ENCODE data around the gene SCFD2.

GRCh38 chr4:52824603-52825459 is 541.0 kb downstream of the SCFD2 start:
- TF ChIP-seq, protein P1, sequence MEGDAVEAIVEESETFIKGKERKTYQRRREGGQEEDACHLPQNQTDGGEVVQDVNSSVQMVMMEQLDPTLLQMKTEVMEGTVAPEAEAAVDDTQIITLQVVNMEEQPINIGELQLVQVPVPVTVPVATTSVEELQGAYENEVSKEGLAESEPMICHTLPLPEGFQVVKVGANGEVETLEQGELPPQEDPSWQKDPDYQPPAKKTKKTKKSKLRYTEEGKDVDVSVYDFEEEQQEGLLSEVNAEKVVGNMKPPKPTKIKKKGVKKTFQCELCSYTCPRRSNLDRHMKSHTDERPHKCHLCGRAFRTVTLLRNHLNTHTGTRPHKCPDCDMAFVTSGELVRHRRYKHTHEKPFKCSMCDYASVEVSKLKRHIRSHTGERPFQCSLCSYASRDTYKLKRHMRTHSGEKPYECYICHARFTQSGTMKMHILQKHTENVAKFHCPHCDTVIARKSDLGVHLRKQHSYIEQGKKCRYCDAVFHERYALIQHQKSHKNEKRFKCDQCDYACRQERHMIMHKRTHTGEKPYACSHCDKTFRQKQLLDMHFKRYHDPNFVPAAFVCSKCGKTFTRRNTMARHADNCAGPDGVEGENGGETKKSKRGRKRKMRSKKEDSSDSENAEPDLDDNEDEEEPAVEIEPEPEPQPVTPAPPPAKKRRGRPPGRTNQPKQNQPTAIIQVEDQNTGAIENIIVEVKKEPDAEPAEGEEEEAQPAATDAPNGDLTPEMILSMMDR (IDR thresholded peaks at IDR 0.05): no peak
- no peak for TF ChIP-seq POLR2A (IDR thresholded peaks at IDR 0.05)
